Measurements from ENCODE around the gene KIAA0930.
"Not testable (repeated sequence)": the region's sequence is repeated elsewhere in the genome, so short reads cannot be mapped to it uniquely, and the experiment has no call there.

KIAA0930 gene

DNA sequence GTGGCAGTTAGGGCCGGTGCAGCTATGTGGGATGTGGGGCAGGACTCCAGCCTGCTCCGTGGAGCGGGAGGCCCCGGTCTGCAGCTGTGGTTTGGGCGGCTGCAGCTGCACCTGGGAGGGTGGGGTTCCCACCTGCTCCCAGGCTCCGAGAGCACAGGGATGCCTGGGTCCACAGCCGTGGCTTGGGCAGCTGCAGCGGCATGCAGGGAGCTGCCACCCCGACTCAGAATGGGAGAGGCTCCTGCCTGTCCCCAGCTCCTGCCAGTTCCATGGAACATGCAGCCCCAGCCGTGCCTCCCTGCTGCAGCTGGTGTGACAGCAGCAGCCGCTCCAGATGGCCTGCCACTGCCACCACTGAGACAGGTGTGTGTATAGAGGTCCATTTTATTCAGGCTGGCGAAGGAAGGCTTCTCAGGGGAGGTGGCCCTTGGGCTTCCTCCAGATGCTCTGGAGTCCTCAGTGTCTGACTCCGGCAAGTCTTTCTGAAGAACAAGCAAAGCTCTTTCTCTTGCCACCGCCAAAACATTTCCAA, 22.3 kb upstream of the KIAA0930 start:
- DNase-seq (ENCODE audit: low spot score) = no peak
- TF ChIP-seq CTCF (IDR thresholded peaks at IDR 0.05; ENCODE audit: borderline replicate concordance, control extremely low read depth, extremely low read depth, insufficient read depth, missing control alignments) = no peak
- in situ Hi-C loops (cut with MboI; ENCODE audit: low sequenced_read_pairs, unreplicated experiment) = loop anchor here (10.0 kb wide), 1 partner anchor 292 kb away; no protein-coding TSS in a partner anchor

- DNase-seq (ENCODE audit: low spot score) = no peak
- no peak for TF ChIP-seq CTCF (IDR thresholded peaks at IDR 0.05; ENCODE audit: borderline replicate concordance, control extremely low read depth, extremely low read depth, insufficient read depth, missing control alignments)
- in situ Hi-C loops (cut with MboI; ENCODE audit: low sequenced_read_pairs, unreplicated experiment) = loop anchor here (10.0 kb wide), 1 partner anchor 292 kb away; no protein-coding TSS in a partner anchor
These were observed 21.7 kb upstream of the KIAA0930 start for GRCh38 chr22:45262195-45262930.

GRCh38 chr22:45261407-45262088, 20.9 kb upstream of the KIAA0930 start:
- in situ Hi-C loops (cut with MboI; ENCODE audit: low sequenced_read_pairs, unreplicated experiment) = loop anchor here (10.0 kb wide), 1 partner anchor 293 kb away; no protein-coding TSS in a partner anchor
- TF ChIP-seq CTCF (IDR thresholded peaks at IDR 0.05; ENCODE audit: borderline replicate concordance, control extremely low read depth, extremely low read depth, insufficient read depth, missing control alignments) = no peak

DNA sequence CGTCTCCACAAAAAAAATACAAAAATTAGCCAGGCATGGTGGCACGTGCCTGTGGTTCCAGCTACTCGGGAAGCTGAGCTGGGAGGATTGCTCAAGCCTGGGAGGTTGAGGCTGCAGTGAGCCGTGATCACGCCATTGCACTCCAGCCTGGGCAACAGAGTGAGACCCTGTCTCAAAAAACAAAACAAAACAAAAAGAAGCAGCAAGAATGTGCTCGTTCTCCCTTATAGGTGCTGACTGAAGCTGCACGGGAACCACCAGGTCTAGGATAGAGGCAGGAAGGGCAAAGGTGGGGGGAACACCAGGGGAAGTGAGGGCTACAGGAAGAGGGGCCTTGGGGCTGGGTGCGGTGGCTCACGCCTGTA, 19.7 kb upstream of the KIAA0930 start:
- DNase-seq (ENCODE audit: low spot score) = not testable (repeated sequence)
- in situ Hi-C loops (cut with MboI; ENCODE audit: low sequenced_read_pairs, unreplicated experiment) = loop anchor here (10.0 kb wide), 1 partner anchor 294 kb away; no protein-coding TSS in a partner anchor

More at GRCh38 chr22:45261407-45262088, 20.9 kb upstream of the KIAA0930 start:
- DNase-seq (ENCODE audit: low spot score) = no peak

DNA sequence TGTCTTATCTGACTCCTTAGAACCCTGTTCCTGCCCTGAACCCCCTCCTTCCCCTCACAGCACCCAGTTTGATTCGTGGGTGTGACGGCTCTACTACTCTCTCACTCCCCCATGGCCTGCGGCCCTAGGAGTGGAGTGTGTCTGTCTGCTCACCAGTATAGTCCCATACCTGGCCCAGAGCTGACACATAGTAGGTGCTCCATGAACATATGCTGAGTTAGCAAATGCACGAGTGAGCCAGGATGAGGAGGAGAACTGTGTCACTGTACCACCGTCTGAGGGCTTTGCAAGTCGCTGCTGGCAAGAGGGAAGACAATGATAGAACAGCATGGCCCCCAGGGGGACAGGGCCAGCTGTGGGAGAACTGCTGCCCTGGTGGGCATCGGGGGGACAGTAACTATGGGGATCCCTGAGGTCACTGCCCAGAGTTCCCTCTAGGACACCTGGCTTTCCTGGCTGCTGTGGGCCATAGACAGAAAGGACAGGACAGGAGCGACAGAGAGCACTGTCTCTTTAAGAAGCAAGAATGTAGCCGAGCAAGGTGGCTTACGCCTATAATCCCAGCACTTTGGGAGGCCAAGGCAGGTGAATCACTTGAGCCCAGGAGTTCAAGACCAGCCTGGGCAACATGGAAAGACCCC, 19.2 kb upstream of the KIAA0930 start:
- no peak for DNase-seq (ENCODE audit: low spot score)
- in situ Hi-C loops (cut with MboI; ENCODE audit: low sequenced_read_pairs, unreplicated experiment) = loop anchor here (10.0 kb wide), 1 partner anchor 295 kb away; no protein-coding TSS in a partner anchor
- TF ChIP-seq CTCF (IDR thresholded peaks at IDR 0.05; ENCODE audit: borderline replicate concordance, control extremely low read depth, extremely low read depth, insufficient read depth, missing control alignments) = no peak

- in situ Hi-C loops (cut with MboI; ENCODE audit: low sequenced_read_pairs, unreplicated experiment); DNase-seq (ENCODE audit: low spot score): not testable (repeated sequence)
These were observed 17.2 kb upstream of the KIAA0930 start for GRCh38 chr22:45257941-45258340.

DNA sequence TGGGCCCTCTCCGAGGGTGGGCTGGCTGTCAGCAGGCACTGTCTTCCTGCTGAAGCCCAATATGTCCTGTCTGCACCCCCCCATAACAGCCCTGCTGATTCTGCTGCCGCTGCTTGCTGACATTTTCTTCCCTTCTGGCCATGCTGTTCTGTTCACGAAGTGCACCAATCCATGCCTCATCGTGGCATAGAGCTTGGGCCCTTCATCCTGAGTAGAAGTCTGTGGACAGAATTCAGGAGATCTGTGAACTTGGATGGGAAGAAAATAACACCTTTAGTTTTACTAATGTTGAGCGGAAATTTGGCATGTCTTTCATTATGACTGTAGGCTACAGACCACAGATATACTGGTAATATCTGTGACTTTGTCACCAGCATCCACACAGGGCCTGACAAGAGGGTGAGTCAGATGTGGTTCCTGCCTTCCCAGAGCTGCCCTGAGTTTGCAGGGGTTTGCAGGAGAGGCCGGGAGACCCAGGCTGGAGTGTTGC, 14.1 kb upstream of the KIAA0930 start:
- peak; percentile 71 for DNase-seq (ENCODE audit: low spot score)
- TF ChIP-seq CTCF (IDR thresholded peaks at IDR 0.05; ENCODE audit: borderline replicate concordance, control extremely low read depth, extremely low read depth, insufficient read depth, missing control alignments) = no peak
- in situ Hi-C loops (cut with MboI; ENCODE audit: low sequenced_read_pairs, unreplicated experiment) = no loop called here
